Body of pancreas (tissue), 4 donors: ENCODE results near the gene HPSE2.

Experiments used
- POLR2A ChIP-seq, 3 donors: fragments of 450-650 bp; IDR thresholded peaks; one replicate each; pipeline ENCODE4 v1.6.1; 2016; ENCODE audit warnings: antibody characterized with exemption in 3 of 3, mild to moderate bottlenecking in 2 of 3
- TF ChIP-seq, protein P1 (sequence below), 7 experiments: fragments of 450-650 bp in 4 of 7; fragments of 200-600 bp in 3 of 7; sonication (generic) in 3 of 7; IDR thresholded peaks; one replicate each; pipeline ENCODE4 v1.5.1; 2016 to 2019; ENCODE audit warnings: antibody characterized with exemption in 7 of 7

DNA sequence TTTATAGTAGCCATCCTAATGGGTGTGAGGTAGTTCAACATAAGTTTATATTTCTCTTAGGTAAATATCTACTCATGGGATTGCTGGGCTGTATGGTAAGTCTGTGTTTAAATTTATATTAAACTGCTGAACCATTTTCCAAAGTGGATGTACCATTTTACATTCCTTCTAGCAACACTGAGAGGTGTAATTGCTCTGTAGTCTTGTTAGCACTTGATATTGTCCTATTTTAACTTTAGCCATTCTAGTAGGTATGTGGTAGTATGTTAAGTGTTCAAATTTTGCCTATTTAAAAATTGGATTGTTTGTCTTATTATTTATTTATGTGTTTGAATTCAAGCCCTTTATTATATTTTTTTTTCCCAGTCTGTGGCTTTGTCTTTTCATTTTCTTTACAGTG lies 786.4 kb downstream of the HPSE2 start:
- TF ChIP-seq, protein P1, sequence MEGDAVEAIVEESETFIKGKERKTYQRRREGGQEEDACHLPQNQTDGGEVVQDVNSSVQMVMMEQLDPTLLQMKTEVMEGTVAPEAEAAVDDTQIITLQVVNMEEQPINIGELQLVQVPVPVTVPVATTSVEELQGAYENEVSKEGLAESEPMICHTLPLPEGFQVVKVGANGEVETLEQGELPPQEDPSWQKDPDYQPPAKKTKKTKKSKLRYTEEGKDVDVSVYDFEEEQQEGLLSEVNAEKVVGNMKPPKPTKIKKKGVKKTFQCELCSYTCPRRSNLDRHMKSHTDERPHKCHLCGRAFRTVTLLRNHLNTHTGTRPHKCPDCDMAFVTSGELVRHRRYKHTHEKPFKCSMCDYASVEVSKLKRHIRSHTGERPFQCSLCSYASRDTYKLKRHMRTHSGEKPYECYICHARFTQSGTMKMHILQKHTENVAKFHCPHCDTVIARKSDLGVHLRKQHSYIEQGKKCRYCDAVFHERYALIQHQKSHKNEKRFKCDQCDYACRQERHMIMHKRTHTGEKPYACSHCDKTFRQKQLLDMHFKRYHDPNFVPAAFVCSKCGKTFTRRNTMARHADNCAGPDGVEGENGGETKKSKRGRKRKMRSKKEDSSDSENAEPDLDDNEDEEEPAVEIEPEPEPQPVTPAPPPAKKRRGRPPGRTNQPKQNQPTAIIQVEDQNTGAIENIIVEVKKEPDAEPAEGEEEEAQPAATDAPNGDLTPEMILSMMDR (IDR thresholded peaks at IDR 0.05) = no peak
- TF ChIP-seq POLR2A (IDR thresholded peaks at IDR 0.05) = no peak
